IMR-90 (cell line): Measurements from ENCODE around the gene SLC2A8. TPM values are rescaled to one million over a fixed set of nuclear protein-coding genes. Genes with fewer than 3 reads are reported as not detected.

ENCODE experiments used
- ATAC-seq: fragments of 200-7000 bp; cut with Tn5 transposase; 2 replicates; pipeline ENCODE4 v1.9.1; 2020; ENCODE audit warnings: low read depth, mild to moderate bottlenecking, moderate library complexity
- BruUV-seq: library from RNA; stranded (reverse); fragments of 400-500 nt; replicated peaks from 2 replicates; lab custom pipeline; 2021; lab: Mats Ljungman, UMichigan
- CTCF ChIA-PET: fragments of 300-600 bp; formaldehyde crosslinking; extraction: SDS; loops from one replicate; lab custom pipeline; 2021; ENCODE audit warnings: antibody characterized with exemption; lab: Yijun Ruan, JAX
- POLR2A ChIA-PET: fragments of 300-600 bp; sonication (Branson Sonifier 250); formaldehyde crosslinking; loops from one replicate; lab custom pipeline; 2022; ENCODE audit warnings: antibody characterized with exemption; ENCODE audit not compliant: unreplicated experiment; lab: Charles Lee
- DNase-seq: peaks from one replicate; pipeline ENCODE4 v3.0.0; 2013
- H2AFZ ChIP-seq: replicated peaks from 2 replicates; pipeline ENCODE3; 2013; ENCODE audit warnings: low read length, mild to moderate bottlenecking; ENCODE audit not compliant: poor library complexity
- H2AK5ac ChIP-seq: 2 replicates; pipeline ENCODE4 v1.6.1; 2013; ENCODE audit warnings: low read depth, low read length, inconsistent platforms
- H2AK9ac ChIP-seq: replicated peaks from 2 replicates; pipeline ENCODE3; 2013; ENCODE audit warnings: mild to moderate bottlenecking, low read depth, low read length, moderate library complexity; ENCODE audit not compliant: poor library complexity
- H2BK120ac ChIP-seq: 2 replicates; pipeline ENCODE4 v1.6.1; 2013; ENCODE audit warnings: low read depth, low read length, inconsistent platforms
- H2BK15ac ChIP-seq: 3 replicates; pipeline ENCODE4 v1.6.1; 2013; ENCODE audit warnings: low read depth, low read length, inconsistent platforms
- H2BK20ac ChIP-seq: 2 replicates; pipeline ENCODE4 v1.6.1; 2013; ENCODE audit warnings: low read depth, mild to moderate bottlenecking, inconsistent platforms, low read length, moderate library complexity
- H2BK5ac ChIP-seq: 2 replicates; pipeline ENCODE4 v1.6.1; 2013; ENCODE audit warnings: mild to moderate bottlenecking, low read depth, low read length, inconsistent platforms; ENCODE audit not compliant: poor library complexity, severe bottlenecking
- H3K14ac ChIP-seq: replicated peaks from 2 replicates; pipeline ENCODE4 v1.6.1; 2013; ENCODE audit warnings: low read depth, low read length, inconsistent platforms
- H3K18ac ChIP-seq: 2 replicates; pipeline ENCODE4 v1.6.1; 2013; ENCODE audit warnings: low read depth, low read length, control low read depth
- H3K23ac ChIP-seq: 2 replicates; pipeline ENCODE4 v1.6.1; 2013; ENCODE audit warnings: low read depth, low read length, inconsistent platforms
- H3K27ac ChIP-seq: 2 replicates; pipeline ENCODE4 v1.5.1; 2013; ENCODE audit warnings: mild to moderate bottlenecking, control low read depth, low read length; ENCODE audit not compliant: insufficient read depth
- H3K27me3 ChIP-seq: 2 replicates; pipeline ENCODE4 v1.6.1; 2013; ENCODE audit warnings: low read length; ENCODE audit not compliant: control insufficient read depth, insufficient read depth
- H3K36me3 ChIP-seq: 2 replicates; pipeline ENCODE4 v1.6.1; 2013; ENCODE audit warnings: low read length, mixed read lengths; ENCODE audit not compliant: control insufficient read depth, insufficient read depth
- H3K4ac ChIP-seq: 2 replicates; pipeline ENCODE4 v1.6.1; 2013; ENCODE audit warnings: low read depth, low read length, inconsistent platforms
- H3K4me1 ChIP-seq: 2 replicates; pipeline ENCODE4 v1.6.1; 2013; ENCODE audit warnings: low read length, mixed read lengths; ENCODE audit not compliant: control insufficient read depth, insufficient read depth
- H3K4me2 ChIP-seq: 2 replicates; pipeline ENCODE4 v1.6.1; 2013; ENCODE audit warnings: low read depth, mild to moderate bottlenecking, control low read depth, low read length, moderate library complexity
- H3K4me3 ChIP-seq: 2 replicates; pipeline ENCODE4 v1.5.1; 2013; ENCODE audit warnings: low read depth, mild to moderate bottlenecking, control low read depth, low read length, moderate library complexity; ENCODE audit not compliant: insufficient read depth
- H3K56ac ChIP-seq: 2 replicates; pipeline ENCODE4 v1.6.1; 2013; ENCODE audit warnings: low read length, inconsistent platforms; ENCODE audit not compliant: insufficient read depth; ENCODE audit errors: extremely low read depth
- H3K79me1 ChIP-seq, 2 experiments: 2 replicates each; pipeline ENCODE4 v1.6.1; 2013; ENCODE audit warnings: low read length in 2 of 2, inconsistent platforms in 1 of 2, low read depth in 1 of 2
- H3K9ac ChIP-seq: 2 replicates; pipeline ENCODE4 v1.6.1; 2013; ENCODE audit warnings: low read depth, low read length, control low read depth
- H3K9me1 ChIP-seq: 2 replicates; pipeline ENCODE4 v1.6.1; 2013; ENCODE audit warnings: low read length, inconsistent platforms; ENCODE audit not compliant: insufficient read depth
- H3K9me3 ChIP-seq: 2 replicates; pipeline ENCODE4 v1.6.1; 2013; ENCODE audit warnings: low read length; ENCODE audit not compliant: control insufficient read depth, insufficient read depth
- H4K20me1 ChIP-seq: 2 replicates; pipeline ENCODE4 v1.6.1; 2013; ENCODE audit warnings: low read length, inconsistent platforms; ENCODE audit not compliant: insufficient read depth
- H4K5ac ChIP-seq: 2 replicates; pipeline ENCODE4 v1.6.1; 2013; ENCODE audit warnings: mild to moderate bottlenecking, low read depth, low read length, control low read depth
- H4K8ac ChIP-seq, 2 experiments: 2 replicates each; pipeline ENCODE4 v1.6.1; 2013; ENCODE audit warnings: low read depth in 2 of 2, low read length in 2 of 2, control low read depth in 1 of 2, inconsistent platforms in 1 of 2
- H4K91ac ChIP-seq: 2 replicates; pipeline ENCODE4 v1.6.1; 2013; ENCODE audit warnings: low read depth, low read length, inconsistent platforms; ENCODE audit not compliant: insufficient read depth
- FOS ChIP-seq: fragments of 150-350 bp; IDR thresholded peaks from 2 replicates; pipeline ENCODE4 v1.6.1; 2016; ENCODE audit warnings: low read depth, low read length
- RFX5 ChIP-seq: IDR thresholded peaks from 2 replicates; pipeline ENCODE4 v1.8.0; 2012; ENCODE audit warnings: low read depth, mild to moderate bottlenecking, low read length, moderate library complexity
- WGBS, 2 experiments: methylation state at CpG; one replicate each; pipeline versions ENCODE4 v1.1.5 to v1.1.7; 2013; ENCODE audit warnings: missing lambda C conversion rate in 2 of 2; ENCODE audit not compliant: insufficient read length in 1 of 2; ENCODE audit errors: extremely low coverage in 2 of 2; 5-methylcytosine and 5-hydroxymethylcytosine counted together
- dilution Hi-C: fragments of 300-500 bp; cut with HindIII; formaldehyde crosslinking; loops from one replicate; pipeline ENCODE4 v1.14.3; 2018; ENCODE audit warnings: low sequenced_read_pairs; ENCODE audit not compliant: unreplicated experiment
- in situ Hi-C: fragments of 300-500 bp; cut with MboI; formaldehyde crosslinking; loops from 3 replicates; pipeline ENCODE4 v1.14.3; 2019; ENCODE audit warnings: low sequenced_read_pairs, inconsistent platforms, mixed read lengths
- intact Hi-C: fragments of 100-400 bp; cut with micrococcal nuclease; formaldehyde crosslinking; loops from 2 replicates; pipeline ENCODE4 v1.10.0; 2022
- polyA plus RNA-seq, 3 experiments: library from polyadenylated mRNA; depleted of rRNA; stranded (reverse); fragments of >200 nt; gene quantifications; 2 replicates each; pipeline ENCODE4 v1.2.3, GENCODE V29; 2012; ENCODE audit warnings: low replicate concordance in 1 of 3
- total RNA-seq: library from RNA; depleted of rRNA; stranded (reverse); fragments of >200 nt; gene quantifications from 2 replicates; pipeline ENCODE4 v1.2.3, GENCODE V29; 2012

SLC2A8 gene
- total and polyA plus RNA-seq, 2 of the 4 experiments (the other 2 are of a cell fraction): 9.0 to 12.0 TPM

GRCh38 chr9:127423476-127423933 is 26.5 kb downstream of the SLC2A8 start:
- Histone ChIP-seq H2AFZ (peak overlapping the region; percentile 96), H2AK9ac (peak overlapping the region; percentile 86), H3K4me3 (peak overlapping the region; percentile 69), H3K9ac (peak overlapping the region; percentile 90), H3K36me3 (peaks cover 2% of the 10 kb centered on the region; the same call in 1 of the 2 replicates), H3K27me3 (no peaks in the 10 kb centered on the region), H3K14ac (peak overlapping the region; percentile 100), H3K9me3 (no peaks in the 10 kb centered on the region), H3K18ac (peak overlapping the region; percentile 38), H4K5ac (peak overlapping the region; percentile 74), H3K9me1 (peaks cover 12% of the 10 kb centered on the region; the same call in 1 of the 2 replicates), H3K4me2 (peak overlapping the region; percentile 69), H3K27ac (peak overlapping the region; percentile 87), H2AK5ac (0 out of 2 replicates have a peak overlapping the region, but pooled peaks have one; percentile 6), H4K20me1 (peaks cover 13% of the 10 kb centered on the region; the same call in 1 of the 2 replicates), H4K91ac (peak overlapping the region; percentile 99), H3K4me1 (peaks cover 7% of the 10 kb centered on the region), H2BK5ac (peak overlapping the region; percentile 67), H2BK15ac (peak overlapping the region; percentile 98; the same call in 1 of the 3 replicates), H3K23ac (peak overlapping the region; percentile 81), H4K8ac (peak overlapping the region; percentile 96 to 99), H2BK120ac (peak overlapping the region; percentile 99), H2BK20ac (no peak overlapping the region), H3K4ac (peak overlapping the region; percentile 100), H3K56ac (peak overlapping the region; percentile 100), H3K79me1 (peaks cover 30 to 58% of the 10 kb centered on the region in 2 experiments)
- ATAC-seq (peak; percentile 12), DNase-seq (no peak)
- no TSS peak for BruUV-seq
- 0% methylated on average over 2 of the region's 9 CpGs; no CpG with 5 or more reads in 1 of the 2 experiments for WGBS, 2 experiments
- ChIA-PET POLR2A (no interaction called here), CTCF (no interaction called here)
- in situ Hi-C loops: no loop called here
- dilution Hi-C loops: no loop called here
- TF ChIP-seq FOS (no peak), RFX5 (no peak)
- intact Hi-C loops: loop anchor here (10.0 kb wide), 1 partner anchor 199 kb away; no protein-coding TSS in a partner anchor
